HG03139 (cell line): ENCODE data around the gene TSR3.

Source experiments
- ATAC-seq: cut with Tn5 transposase; IDR thresholded peaks from one replicate; pipeline ENCODE4 v1.9.1; 2021; ENCODE audit not compliant: unreplicated experiment

Gene TSR3

GRCh38 chr16:1378087-1378803 is 26.6 kb upstream of the TSR3 start:
- ATAC-seq = no peak

- no peak for ATAC-seq
Observed at GRCh38 chr16:1377406-1378010, 25.8 kb upstream of the TSR3 start.

GRCh38 chr16:1375741-1376410 is 24.2 kb upstream of the TSR3 start:
- no peak for ATAC-seq

GRCh38 chr16:1375298-1375640 is 23.6 kb upstream of the TSR3 start:
- no peak for ATAC-seq

- ATAC-seq = no peak
Observed at GRCh38 chr16:1374418-1375297, 23.0 kb upstream of the TSR3 start.

- ATAC-seq = no peak
Observed at GRCh38 chr16:1372292-1372950, 20.7 kb upstream of the TSR3 start.

- no peak for ATAC-seq
Observed at GRCh38 chr16:1371054-1371978, 19.6 kb upstream of the TSR3 start.

GRCh38 chr16:1367486-1368174 is 16.0 kb upstream of the TSR3 start:
- no peak for ATAC-seq

GRCh38 chr16:1366712-1367299 is 15.1 kb upstream of the TSR3 start:
- no peak for ATAC-seq

GRCh38 chr16:1366060-1366711 is 14.5 kb upstream of the TSR3 start:
- ATAC-seq = no peak

- ATAC-seq = no peak
Observed at GRCh38 chr16:1364510-1364909, 12.8 kb upstream of the TSR3 start.

GRCh38 chr16:1363501-1364041 is 11.9 kb upstream of the TSR3 start:
- no peak for ATAC-seq

- no peak for ATAC-seq
Observed at GRCh38 chr16:1362807-1363206, 11.1 kb upstream of the TSR3 start.

GRCh38 chr16:1361685-1362360 is 10.1 kb upstream of the TSR3 start:
- ATAC-seq = no peak

GRCh38 chr16:1357906-1358566 is 6.4 kb upstream of the TSR3 start:
- ATAC-seq = no peak

GRCh38 chr16:1356061-1356900 is 4.6 kb upstream of the TSR3 start:
- ATAC-seq = no peak
